ENCODE data around the gene SLC46A1.
A peak's percentile ranks its signal among the peaks of the same experiment; 100 is the strongest.

Gene SLC46A1

GRCh38 chr17:28404007-28404406 is 2.0 kb downstream of the SLC46A1 start:
- DNase-seq, result no peak

DNA sequence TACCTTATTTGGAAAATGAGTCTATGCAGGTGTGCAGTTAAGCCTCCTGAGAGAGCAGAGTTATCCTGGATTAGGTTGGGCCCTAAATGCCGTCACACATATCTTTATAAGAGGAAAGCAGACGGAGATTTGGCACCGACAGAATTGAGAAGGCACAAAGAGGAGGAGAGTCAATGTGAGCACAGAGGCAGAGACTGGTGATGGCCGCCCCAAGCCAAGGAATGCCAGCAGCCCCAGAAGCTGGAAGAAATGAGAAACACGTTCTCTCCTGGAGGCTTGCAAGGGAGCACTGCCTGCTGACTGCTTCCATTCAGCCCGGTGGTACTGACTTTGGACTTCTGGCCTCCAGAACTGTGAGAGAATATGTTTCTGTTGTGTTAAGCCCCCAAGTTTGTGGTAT is 3.2 kb downstream of the SLC46A1 start:
- DNase-seq, result no peak

DNA sequence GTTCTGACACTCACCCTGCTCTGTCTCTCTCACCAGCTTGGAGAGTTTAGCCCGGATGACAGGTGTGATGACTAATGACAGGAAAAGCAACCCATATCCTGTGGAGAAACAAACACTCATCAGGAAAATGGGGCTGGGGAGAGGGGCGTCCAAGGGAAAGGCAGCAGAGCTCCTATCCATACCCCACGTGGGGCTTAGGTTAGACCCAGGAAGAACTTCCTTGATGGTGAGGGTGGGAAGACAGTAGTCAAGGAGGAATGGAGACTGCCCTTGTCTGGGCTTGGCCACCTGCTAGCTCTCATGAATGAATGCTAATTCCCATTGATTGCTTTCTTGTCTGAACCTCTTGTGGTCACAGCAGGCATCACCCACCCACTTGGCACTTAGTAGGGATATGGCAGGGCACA is 3.8 kb downstream of the SLC46A1 start:
- DNase-seq, result no peak

GRCh38 chr17:28399808-28400207 is 6.2 kb downstream of the SLC46A1 start:
- no peak for DNase-seq

GRCh38 chr17:28398280-28398981 is 7.6 kb downstream of the SLC46A1 start:
- DNase-seq, result no peak

DNA sequence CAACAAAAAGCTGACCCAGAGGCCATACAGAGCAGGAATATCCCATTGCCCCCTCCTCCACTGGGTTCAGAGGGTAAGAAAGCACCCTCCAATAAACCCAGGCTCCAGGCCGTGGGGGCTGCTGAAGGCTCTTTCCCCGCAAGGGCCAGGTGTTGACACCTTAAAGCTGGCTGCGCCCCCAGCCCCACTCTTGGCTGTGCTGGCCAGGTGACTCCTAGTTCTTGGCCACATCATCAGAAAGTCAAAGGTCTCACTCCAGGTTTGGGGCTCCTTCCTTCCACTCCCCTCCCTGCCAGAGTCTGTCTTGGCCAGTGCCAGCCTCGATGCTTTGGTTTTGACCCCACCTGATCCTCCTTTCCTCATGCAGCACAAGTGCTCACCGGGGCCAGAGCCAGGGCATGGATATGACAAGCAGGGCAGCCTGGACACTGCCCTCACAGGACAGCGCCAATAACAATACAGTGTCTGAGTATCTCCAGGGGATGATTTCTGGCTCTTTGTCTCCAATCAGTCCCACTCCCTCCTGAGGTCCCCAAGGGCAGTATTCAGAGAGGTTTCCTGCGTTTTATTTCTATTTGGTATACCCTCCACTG is 8.2 kb downstream of the SLC46A1 start:
- no peak for DNase-seq

DNA sequence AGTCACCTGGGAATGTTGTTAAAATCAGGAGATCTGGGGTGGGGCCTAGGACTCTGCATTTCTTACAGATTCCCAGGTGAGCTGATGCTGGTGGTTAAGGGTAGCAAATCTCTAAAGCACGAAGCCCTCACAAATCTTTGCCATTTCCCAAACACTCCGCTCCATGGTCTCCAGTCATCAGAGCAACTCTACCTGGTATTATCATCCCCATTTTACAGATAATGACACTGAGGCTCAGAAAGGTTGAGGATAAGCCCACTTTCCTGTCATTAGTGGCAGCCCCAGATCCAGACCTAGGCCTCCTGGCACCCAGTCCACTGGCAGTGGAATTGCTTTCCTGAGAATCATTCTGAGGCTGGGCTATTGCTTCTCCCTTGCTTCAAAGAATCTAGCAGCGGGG is 8.7 kb downstream of the SLC46A1 start:
- no peak for DNase-seq

DNA sequence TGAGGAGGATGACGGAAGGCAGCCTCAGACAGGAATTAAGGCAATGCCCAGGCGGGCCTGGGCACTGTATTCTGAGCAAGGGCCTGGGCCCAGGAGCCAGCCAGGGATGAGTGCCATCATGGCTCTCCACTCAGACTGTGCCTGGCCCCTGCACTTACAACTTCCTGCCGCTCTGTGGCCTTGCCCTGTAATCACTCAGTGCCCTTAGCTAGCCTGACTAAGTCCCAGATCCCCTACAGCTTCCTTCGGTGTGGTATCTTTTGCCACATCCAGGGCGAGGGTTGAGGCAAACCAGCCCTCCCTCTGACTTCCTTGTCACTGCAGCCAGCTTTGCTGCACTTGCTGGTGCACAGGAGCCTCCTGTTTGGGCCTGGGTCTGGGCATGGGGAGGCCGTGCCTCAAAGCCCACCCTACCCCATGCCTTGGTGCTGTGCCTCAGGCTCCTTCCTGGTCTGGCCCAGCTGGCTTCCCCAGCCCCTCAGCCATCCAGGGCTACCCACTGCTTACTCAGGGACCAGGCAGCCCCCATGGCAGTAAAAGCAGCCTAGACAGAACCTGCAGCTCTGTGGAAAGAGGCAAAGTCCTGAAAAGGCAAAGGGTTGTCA is 9.3 kb downstream of the SLC46A1 start:
- no peak for DNase-seq

- no peak for DNase-seq
These were observed 10.0 kb downstream of the SLC46A1 start for GRCh38 chr17:28395968-28396367.

GRCh38 chr17:28395426-28395825 is 10.6 kb downstream of the SLC46A1 start:
- no peak for DNase-seq

GRCh38 chr17:28394337-28395116 is 11.5 kb downstream of the SLC46A1 start:
- DNase-seq, result no peak

- no peak for DNase-seq
These were observed 13.5 kb downstream of the SLC46A1 start for GRCh38 chr17:28392491-28392890.

DNA sequence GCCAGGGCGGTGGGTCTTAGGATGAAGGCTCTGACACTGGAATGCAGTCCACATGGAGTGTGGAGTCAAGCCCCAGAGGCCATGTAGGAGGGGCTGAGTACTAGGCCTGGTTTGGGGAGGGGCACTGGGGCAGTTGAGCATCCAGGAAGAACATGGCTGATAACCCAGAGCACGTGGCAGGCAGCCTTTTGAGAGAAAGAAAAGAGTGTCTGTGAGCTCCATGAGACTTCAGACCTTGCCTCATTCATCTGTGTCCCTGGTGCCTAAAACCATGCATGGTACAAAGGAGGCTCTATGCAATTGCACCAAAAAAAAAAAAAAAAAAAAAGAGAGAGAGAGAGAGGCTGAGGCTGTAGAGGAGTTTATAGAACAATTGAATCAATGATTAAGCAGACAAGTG is 14.6 kb downstream of the SLC46A1 start:
- no peak for DNase-seq

DNA sequence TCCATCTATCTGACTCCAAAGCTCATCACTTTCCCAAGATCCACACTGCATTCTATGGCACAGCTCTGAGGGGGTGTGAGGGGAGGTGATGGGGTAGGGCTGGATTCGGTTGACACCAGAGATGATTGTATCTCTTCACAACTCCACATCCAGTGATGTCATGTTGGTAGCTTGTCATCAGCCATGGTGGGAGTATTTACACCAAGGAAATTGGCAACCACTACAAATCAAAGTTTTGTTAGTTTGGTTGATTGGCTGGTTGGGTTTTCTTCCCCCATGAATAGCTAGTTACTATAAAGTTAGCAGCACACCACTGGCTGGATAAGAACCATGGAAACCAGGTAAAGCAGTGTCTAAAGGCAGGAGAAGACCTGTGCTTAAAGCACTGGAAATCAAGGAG is 15.0 kb downstream of the SLC46A1 start:
- no peak for DNase-seq

DNA sequence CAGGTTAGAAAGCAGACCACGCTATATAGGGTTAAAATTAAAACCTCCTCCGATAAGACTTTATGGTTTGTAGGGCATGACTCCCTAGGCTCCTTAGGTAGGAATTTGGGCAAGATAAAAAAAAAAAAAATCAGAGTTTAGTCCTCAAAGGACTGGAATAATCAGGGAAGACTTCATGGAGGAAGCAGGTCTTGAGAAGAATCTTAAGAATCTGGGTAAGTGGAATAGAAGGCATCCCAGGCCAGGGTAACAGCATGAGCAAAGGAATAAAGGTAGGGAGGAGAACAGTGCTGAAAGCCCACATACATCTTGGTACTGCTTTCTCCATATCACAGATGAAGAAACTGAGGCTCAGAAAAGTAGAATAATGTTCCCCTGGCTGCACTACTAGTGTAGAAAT is 15.4 kb downstream of the SLC46A1 start:
- DNase-seq, result no peak

DNA sequence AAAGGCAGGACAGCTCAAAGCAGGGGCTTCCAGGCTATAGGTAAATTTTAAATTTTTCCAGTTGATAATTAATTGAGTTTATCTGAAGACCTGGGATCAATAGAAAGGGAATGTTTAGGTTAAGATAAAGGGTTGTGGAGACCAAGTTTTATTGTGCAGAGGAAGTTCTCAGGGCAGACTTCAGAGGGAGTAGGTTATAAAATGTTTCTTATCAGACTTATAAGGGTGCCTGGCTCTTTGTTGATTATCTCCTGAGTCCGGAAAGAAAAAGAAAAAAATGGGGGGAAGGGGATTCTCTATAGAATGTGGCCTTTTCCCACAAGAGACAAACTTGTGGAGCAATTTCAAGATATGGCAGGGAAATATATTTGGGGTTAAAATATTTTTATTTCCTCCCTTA is 15.9 kb downstream of the SLC46A1 start:
- no peak for DNase-seq

GRCh38 chr17:28388106-28388505 is 17.9 kb downstream of the SLC46A1 start:
- no peak for DNase-seq

DNA sequence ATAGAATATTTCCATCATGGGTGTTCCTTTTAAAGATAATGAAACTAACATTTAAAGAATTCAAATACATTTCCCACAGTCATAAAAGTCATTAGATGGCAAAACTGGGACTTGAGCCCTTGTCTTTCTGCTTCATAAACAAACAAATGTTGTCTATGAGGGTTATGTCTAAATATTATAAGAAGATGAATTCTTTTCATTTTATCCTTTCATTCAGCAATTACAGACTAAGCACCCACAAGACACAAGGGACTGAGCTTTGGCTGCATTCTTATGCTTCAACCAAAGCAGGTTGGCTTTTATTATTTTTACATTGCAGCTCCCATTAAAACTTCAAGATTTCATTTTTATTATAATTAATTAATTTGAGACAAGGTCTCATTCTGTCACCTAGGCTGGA is 19.6 kb downstream of the SLC46A1 start:
- no peak for DNase-seq

DNA sequence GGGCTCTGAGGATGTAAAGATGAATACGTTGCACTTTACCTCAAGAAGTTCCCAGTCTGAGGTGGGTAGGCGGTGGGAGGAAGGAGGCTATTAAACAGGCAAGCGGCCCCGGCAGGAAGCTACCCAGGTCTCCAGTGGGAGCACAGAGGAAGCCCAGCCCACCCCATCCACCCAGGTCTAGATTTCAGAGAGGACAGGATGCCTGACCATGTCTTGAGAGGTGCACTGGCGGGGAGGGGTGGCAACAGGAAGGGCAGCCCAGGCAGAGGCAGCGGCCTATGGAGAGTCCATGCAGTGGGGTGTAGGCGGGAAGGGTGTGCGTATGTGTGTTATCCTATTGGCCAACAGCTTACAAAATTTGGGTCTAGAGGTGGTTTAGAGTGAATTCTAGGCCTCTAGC is 20.6 kb downstream of the SLC46A1 start:
- peak; percentile 18 for DNase-seq

- peak; percentile 20 for DNase-seq
These were observed 21.0 kb downstream of the SLC46A1 start for GRCh38 chr17:28385037-28385400.

DNA sequence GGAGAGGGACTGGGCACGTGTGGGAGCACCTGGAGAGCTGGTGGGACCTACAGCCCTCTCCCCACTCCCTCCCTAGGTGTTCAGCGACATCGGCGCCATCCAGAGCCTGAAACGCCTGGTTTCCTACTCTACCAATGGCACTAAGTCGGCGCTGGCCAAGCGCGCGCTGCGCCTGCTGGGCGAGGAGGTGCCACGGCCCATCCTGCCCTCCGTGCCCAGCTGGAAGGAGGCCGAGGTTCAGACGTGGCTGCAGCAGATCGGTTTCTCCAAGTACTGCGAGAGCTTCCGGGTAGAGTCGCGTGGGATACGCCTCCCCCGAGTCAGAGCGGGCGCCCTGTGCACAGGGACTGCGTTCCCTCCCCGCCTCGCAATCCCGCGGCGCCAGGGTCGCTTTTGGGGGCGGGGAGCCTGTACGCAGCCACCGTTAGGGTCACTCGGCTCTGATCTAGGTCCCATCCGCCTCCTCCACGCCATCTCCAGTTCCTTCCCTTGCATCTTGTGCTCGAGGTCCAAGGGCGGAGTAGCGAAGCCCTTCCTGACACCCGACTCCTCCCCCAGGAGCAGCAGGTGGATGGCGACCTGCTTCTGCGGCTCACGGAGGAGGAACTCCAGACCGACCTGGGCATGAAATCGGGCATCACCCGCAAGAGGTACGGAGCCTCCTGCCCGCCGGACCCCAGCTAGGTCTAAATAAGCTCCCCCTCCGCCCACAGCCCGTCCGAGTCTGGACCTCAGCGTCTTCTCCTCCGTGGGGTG is 21.6 kb downstream of the SLC46A1 start:
- peak; percentile 68 for DNase-seq

DNA sequence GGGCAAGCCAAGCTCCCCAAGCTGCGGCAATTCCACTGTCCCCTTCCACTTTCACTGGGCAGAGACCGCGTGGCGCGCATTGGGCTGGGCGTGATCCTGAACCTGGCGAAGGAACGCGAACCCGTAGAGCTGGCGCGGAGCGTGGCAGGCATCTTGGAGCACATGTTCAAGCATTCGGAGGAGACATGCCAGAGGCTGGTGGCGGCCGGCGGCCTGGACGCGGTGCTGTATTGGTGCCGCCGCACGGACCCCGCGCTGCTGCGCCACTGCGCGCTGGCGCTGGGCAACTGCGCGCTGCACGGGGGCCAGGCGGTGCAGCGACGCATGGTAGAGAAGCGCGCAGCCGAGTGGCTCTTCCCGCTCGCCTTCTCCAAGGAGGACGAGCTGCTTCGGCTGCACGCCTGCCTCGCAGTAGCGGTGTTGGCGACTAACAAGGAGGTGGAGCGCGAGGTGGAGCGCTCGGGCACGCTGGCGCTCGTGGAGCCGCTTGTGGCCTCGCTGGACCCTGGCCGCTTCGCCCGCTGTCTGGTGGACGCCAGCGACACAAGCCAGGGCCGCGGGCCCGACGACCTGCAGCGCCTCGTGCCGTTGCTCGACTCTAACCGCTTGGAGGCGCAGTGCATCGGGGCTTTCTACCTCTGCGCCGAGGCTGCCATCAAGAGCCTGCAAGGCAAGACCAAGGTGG is 24.7 kb downstream of the SLC46A1 start:
- no peak for DNase-seq

Data from RPMI8226 (cell line).